ENCODE data around the gene ZFP36.
"Not testable (repeated sequence)": the region's sequence is repeated elsewhere in the genome, so short reads cannot be mapped to it uniquely, and the experiment has no call there.

Gene ZFP36, protein sequence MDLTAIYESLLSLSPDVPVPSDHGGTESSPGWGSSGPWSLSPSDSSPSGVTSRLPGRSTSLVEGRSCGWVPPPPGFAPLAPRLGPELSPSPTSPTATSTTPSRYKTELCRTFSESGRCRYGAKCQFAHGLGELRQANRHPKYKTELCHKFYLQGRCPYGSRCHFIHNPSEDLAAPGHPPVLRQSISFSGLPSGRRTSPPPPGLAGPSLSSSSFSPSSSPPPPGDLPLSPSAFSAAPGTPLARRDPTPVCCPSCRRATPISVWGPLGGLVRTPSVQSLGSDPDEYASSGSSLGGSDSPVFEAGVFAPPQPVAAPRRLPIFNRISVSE

DNA sequence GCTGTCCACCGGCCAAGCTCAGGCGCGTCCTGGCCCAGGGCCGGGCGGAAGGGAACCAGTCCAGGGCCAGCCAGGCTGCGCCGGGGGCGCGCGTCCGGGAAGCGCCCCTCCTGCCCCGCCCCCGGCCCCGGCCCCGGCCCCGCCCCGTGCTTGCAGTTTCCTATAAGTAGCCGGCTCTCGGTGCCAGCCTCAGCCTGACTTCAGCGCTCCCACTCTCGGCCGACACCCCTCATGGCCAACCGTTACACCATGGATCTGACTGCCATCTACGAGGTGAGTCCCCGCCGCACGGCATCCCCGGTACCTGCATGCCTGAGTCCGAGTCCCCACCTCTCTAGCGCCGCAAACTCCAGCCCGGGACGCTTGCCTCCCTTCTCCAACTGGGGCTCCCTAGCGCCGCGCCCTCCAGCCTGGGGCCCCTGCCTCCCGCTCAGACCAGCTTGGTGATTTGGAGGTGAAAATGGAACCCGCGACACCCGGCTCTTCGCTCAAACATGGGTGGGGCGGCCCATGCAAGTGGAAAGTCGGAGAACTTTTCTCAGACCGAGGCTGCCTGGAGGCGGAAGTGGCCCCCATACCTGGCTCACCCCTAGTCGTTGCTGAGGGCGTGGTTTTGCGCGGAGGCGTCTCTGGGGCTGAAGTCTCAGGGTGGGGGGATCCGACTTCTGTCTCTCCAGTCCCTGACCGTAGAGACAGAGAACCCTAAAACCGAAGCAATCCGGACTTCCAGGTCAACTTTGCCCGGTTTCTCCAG, at the start of gene ZFP36:
TSS of gene ZFP36 (plus strand) at position 192 of the 754 bp plus-strand sequence. CDS start at position 250, 58 bp downstream.
- DNase-seq, result peak; percentile 73

DNA sequence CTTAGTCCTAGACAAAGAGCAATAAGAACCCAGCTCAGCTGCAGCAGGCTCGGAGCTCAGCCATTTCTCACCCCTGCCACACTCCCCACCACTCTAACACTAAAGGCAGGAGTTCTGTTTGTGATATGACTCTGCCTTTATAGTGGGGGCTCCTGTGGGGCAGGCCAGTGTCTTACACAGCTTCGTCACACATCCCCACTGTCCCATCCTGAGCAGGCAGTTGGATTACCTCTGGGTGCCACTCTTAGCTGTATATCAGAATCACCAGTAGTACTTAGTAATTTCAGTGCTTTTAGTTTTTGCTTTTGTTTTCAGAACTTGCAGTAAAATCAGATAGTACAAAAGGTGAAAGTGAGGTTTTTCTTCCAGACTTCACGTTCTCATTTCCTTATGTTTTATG, 47.6 kb upstream of the ZFP36 start:
- no peak for DNase-seq

DNA sequence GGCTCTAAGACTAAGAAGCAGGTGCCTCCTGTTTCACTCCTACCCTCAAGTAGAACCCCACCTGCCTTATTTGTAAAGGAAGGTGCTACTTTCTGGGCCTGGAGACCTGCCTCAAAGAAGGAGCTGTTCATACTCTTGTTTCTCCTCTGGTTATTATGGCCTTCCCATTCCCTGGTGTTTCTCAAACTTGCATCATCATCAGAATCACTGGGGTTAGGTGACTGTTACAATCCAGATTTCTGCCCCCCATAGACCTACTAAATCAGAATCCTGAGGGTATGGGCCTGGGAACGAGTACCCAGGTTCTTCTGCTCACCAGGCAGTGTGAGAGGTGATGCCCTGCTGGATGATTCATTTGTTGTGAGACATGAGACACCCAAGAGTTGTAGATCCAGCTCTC, 46.0 kb upstream of the ZFP36 start:
- no peak for DNase-seq

DNA sequence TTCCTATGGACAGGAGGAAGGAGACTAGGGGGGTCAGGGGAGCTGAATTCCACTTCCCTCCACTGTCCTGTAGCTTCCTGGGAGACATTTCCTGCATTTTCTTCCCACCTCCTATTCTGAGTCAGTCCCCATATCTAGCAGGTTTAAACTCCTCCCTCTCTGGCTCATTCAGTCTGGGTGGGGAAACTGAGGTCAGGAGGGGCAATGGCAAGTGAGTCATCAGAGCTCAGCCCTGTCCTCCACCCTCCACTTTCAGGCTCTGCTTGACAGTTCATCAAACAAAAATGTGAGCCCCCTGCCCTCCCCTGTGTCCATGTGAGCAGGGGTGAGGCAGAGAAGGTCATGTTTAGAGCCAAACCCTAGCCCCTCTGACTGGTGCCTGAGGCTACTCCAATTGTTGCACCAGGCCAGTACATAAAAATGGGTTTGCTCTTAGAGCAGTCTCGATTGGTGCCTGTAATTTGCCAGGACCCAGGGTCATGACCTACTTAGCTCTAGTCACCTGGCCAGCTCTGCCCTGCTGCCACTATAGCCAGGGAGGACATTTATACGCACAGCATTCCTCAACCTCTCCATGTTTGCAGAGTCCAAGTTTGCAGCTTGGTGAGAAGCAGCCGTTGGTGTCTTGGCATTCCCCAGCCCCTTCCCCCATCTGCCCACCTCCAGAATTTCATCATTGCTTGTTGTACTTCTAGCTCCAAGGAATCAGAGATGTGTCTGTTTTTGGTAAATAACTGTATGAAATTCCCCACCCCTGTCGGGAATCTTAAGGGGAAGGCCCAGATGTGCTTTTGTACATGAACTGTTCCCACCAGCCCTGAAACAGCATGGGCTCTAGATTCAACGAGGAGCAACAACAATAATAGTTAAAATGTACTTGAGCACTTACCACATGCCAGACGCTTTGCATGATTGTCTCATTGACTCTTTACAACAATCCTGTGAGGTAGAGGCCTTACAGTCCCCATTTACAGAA, 43.7 kb upstream of the ZFP36 start:
- DNase-seq, result no peak

DNA sequence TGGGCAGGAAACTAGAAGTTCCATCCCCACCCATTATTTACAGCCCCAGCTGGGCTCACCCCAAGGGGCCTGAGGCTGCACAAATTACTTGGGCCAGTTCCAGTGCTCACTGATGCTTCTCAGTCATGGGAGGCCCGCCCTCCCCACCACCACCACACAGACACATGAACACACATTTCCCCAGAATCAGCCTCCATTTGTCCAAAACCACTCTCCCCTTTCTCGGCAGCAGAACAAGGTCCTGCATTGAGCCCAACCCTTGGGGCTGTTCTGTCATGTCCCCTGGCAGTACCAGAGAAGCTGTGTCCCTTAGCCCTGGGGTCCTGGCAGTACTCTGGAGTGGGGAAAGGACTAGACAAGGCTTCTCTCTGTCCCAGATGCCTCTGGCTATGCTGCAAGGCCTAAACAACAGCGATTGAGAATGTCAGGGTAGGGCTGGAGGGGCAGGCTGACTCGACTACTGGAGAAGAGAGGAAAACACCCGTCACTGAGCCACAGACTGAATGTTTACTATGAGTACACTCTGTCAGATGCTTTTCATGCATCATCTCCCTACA, 42.7 kb upstream of the ZFP36 start:
- DNase-seq, result peak; percentile 90

DNA sequence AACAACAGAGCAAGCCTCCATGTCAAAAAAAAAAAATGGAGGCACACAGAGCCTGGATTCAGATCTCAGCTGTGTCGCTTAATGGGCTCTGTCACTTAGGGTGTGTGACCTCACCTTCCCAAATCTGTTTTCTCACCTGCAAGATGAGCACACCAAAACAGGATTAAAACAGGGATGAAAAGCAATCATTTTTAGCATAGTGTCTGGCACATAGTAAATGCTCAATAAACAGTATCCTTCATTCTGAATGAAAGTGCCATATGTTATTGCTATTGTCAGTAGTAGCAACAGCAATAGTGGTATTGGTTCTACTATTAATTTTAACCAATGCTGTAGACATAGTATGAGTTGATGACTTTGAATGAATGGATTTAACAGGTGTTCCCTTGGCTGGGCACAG, 41.1 kb upstream of the ZFP36 start:
- DNase-seq, result no peak

DNA sequence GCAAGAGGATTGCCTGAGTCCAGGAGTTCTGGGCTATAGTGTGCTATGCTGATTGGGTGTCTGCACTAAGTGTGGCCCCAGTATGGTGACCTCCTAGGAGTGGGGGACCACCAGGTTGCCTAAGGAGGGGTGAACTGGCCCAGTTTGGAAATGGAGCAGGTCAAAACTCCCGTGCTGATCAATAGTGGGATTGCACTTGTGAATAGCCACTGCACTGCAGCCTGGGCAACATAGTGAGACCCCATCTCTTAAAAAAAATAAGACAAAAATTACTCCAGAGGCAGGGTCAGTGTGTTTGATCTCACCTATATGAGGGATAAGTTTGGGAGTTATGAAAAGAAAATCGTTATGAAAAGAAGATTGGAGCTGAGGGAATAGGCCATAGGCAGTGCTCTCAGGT, 37.4 kb upstream of the ZFP36 start:
- DNase-seq, result no peak

DNA sequence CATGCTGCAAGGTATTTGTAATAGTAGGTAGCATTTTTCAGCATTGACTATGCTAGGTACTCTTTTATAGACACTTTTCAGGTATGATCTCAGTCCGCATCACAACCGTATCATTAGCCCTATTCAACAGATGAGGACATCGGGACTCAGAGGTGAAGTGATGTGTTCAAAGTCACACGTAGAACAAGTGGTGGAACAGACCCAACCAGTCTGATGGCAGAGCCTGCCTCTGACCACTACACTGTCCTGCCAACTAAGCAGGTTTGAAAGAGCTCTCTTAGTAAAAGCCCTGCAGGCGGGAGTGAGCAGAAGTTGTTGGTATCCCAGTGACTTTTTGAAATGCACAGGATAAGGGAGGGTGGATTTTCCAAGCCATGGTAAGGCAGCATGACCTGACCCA, 35.9 kb upstream of the ZFP36 start:
- no peak for DNase-seq

DNA sequence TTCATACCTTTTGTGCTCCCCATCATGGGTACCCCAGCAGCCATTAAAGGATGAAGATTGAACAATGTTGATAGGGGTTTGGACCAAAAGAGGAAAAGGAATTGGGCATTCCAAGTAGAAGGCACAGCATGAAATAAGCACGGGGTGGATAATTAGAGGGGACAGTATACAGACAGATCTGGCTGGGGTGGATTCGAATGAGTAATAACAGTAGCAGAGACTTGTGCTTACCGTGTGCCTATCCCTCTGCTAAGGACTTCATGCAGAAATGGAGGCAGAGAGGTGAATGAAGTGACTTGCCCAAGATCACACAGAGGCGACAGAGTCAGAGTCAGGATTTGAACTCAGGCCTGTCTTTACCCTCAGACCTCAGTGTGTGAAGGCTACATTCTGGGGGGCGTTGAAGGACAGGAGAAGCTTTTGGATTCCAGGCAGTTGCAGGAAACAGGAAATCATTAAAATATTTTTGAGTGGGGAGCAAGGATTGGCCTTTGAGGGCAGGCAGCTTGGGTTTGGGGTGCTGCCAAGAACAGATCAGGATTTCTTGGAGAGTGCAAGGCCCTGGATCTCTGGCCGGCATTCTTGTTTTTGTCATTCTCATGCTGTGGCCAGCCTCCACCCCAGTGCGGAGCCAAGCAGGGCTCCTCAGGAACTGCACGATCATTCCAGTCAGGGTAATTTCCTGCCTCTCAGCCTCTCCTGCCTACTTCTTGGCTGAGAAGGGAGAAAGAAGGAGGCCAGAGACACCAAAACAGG, 34.4 kb upstream of the ZFP36 start:
- peak; percentile 70 for DNase-seq

DNA sequence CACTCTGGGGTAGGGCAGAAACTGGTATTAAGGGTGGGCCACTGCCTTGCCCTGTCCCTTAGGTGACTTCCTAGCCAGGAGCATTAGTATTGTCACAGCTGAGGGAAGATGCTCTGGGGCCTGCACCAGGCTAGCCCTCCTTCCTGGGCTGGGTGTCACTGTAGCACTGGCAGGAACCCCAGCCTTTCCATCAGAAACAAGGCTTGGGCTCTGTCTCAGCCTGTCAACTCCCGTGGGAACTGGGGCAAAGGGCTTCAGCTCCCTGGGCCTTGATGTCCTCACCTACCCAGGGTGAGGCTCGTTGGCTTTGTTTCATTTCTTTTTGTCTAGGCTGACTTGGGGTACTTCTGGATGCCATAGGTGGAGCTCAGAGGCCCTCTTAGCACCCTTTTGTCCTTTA, 33.7 kb upstream of the ZFP36 start:
- no peak for DNase-seq

DNA sequence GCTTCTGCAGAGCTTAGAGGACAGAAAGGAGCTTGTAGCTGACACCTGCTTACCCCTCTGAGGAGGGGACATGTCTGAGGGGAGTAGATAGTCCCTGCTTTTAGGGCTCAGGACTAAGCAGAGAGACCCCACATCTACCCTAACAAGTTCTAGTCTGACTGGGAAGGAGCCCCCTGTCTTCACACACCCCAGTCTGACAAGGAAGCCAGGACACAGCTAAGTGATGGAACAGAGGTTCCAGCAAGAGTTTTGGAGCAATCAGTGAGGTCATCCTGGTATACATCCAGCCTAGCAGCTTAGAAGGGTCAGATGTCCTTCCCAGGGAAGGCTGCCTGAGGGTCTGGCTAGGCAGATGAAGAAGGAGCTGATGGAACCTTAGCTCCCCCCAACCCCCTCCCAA, 30.7 kb upstream of the ZFP36 start:
- DNase-seq, result no peak

DNA sequence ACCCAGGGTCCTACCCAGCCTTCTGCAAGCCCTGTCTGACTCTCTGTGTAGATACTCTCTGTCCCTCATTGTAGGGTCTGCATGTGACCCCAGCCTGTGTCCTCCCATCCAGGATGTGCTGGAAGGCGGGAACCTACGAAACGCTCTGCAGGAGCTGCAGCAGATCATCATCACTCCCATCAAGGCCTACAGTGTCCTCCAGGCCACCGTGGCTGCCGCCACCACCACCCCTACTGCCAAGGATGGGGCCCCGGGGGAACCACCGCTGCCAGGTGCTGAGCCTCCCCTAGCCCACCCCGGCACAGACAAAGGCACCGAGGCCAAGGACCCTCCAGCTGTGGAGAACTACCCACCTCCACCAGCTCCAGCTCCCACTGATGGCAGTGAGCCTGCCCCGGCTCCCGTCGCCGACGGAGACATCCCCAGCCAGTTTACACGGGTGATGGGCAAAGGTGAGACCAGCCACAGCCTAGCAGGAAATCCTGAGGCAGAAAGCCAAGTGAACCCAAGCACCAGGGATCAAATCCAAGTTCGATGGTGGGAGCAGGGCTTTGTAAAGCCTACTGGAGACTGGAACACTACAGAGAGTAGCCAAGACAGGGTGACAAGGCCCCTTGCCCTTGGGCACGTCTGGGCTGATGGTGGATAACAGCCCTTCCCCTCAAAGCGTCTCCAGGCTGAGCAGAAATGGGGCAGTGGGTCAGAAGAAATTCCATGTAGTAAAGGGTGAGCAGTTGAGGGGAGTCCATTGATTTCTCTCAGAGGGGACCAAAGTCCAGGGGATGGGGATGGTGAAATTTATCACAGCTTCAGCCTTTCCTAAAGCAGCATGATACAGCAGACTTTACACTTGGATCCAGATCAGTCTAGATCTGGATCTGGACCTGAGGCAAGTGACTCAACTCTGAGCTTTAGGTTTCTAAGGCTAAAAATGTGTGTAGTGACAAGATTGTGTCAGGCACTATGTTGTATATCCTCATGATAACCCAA, 29.0 kb upstream of the ZFP36 start:
- no peak for DNase-seq

DNA sequence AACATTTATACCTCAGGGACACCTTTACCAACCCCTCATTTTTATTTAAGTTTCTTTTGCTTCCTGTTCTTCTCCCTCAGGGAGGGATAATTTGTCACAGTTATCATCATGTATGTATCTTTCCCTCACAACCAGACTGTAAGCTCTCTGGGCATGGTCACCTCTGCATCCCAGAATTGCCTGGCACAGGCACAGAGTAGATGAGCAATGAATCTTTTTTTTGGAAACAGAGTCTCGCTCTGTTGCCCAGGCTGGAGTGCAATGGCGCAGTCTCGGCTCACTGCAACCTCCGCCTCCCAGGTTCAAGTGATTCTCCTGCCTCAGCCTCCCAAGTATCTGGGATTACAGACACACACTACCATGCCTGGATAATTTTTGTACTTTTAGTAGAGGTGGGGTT, 27.3 kb upstream of the ZFP36 start:
- DNase-seq, result not testable (repeated sequence)

DNA sequence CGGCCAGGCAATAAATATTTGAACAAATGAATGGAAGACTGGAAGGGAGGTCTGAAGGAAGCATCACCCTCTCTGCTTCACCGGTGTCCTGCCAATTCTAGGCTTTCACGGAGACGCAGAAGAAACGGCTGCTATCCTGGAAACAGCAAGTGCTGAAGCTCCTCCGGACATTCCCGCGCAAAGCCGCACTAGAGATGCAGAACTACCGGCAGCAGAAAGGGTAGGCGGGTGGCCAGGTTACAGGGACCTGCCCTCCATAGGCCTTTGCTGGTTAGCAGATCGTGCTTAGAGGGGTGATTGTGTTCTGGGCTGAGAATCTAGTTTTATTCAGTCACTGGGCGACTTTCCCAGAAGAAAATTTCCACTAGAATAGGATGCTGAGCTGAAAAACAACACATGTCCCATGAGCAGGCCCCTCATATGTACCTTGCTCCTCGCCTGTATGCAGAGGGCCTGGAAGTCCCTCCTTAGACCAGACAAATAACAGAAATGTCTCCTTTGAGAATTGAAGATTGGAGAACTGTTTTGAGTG, 26.7 kb upstream of the ZFP36 start:
- DNase-seq, result peak; percentile 52

DNA sequence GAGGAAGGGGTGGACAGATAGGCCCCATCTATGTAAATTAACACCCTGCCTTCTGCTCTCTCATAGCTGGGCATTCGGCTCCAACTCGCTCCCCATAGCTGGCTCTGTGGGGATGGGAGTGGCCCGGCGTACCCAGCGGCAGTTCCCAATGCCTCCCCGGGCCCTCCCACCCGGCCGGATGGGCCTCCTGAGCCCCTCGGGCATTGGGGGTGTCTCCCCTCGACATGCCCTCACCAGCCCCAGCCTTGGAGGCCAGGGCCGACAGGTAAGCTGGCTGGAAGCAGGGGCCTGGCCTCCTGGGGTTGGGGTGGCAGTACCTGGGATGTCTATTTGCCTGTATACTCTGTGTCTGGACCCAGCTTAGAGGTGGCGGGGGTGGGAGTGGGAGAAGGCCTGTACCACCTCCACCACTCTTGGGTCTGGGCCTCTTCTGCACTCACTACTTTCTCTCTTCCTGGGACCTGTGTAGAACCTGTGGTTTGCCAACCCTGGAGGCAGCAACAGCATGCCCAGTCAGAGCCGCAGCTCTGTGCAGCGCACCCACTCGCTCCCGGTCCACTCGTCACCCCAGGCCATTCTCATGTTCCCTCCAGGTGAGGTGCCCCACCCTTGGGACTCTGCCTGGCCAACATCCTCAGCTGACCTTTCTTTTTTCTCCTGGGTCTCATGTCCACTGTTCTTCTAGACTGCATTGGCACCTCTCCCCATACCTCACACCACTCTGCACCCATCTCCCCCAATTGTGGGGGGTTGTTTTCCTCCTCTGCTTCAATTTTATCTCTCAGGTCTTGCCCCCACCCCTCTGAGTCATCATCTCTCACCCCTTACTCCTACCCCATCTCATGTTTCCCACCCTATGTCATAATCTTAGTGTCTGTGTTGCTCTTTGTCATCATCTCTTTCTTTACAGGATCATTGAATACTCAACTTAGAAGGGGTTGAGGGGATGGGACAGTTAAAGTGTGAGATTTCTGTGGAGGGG, 25.8 kb upstream of the ZFP36 start:
- DNase-seq, result no peak

DNA sequence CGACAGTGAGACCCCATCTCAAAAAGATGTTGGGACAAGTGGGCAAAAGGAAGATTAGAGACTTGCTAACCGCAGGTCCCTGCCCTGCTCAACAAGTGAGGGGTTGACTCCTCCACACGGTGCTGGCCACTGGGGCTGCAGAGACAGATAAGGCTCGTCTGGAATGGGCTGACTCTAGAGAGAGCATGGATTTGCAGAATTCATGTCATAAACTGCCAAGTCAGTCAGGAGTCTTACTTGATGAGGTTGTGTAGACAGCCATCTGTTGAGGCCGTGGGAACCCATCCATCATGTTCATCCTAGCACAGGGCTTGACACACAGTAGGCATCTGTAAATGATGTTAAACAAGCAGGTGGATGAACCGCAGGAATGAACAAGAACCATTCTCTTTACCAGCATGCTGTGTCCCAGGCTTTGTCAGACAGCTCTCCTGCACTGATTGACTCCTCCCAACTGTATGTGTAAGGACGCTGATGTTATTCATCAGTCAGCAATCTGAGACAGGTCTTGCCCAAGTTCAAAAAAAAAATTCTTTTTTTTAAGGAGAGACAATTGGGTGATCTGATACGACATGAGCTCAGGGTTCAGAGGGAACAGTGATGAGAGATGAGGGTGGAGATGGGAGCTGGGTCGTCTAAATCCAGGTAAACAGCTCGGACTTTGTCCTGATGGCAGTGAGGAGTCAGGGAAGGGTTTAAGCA, 24.6 kb upstream of the ZFP36 start:
- DNase-seq, result no peak

DNA sequence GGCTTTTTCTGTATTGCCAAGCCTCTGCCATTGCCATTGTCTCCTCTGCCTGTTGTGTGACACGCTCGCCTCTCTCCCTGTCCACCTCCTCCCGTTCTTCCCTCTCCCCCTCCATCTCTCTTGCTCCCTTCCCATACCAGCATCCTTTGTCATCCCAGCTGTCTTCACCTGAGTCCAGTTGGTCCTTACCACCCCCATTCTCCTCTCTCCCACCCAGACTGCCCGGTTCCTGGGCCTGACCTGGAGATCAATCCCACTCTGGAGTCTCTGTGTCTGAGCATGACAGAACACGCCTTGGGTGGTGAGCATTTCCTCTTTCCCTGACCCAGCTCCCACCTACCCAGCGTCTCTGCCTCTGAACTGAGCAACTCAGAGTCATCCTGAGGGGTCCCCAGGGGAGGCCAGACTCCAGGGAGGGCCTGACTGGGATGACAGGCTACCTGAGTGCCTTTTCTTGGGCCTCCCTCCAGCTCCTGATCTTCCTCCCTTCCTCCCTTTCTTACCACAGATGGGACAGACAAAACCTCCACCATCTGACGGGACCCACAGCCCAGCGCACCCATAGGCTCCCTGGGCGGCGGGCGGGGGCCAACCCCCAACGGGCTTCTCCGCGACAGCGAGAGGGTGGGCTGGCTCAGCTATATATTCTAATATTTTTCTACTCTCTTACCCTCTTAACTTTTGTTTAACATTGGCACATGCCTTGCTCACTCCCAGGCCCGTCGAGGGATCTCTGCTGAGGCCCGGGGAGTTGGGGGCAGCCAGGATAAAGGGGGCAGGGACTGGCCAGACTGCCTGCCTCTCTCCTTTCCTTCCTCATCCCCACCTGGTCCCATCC, 23.4 kb upstream of the ZFP36 start:
- no peak for DNase-seq

Measured in midbrain (tissue), 1 donor.